Activated naive CD8-positive, alpha-beta T cell (primary cell): ENCODE measurements around the gene TNNI3K.

Source experiments
- H3K27ac Mint-ChIP-seq: one replicate; pipeline ENCODE4 v1.8.0; 2021; ENCODE audit warnings: mixed read lengths
- H3K27me3 Mint-ChIP-seq: one replicate; pipeline ENCODE4 v1.8.0; 2021; ENCODE audit warnings: mixed read lengths
- H3K36me3 Mint-ChIP-seq: one replicate; pipeline ENCODE4 v1.8.0; 2021; ENCODE audit warnings: mixed read lengths
- H3K4me1 Mint-ChIP-seq: one replicate; pipeline ENCODE4 v1.8.0; 2021; ENCODE audit warnings: low read depth, mixed read lengths
- H3K4me3 Mint-ChIP-seq: one replicate; pipeline ENCODE4 v1.8.0; 2021; ENCODE audit warnings: mild to moderate bottlenecking, mixed read lengths
- H3K9me3 Mint-ChIP-seq: one replicate; pipeline ENCODE4 v1.8.0; 2021; ENCODE audit warnings: low read depth, mixed read lengths

The TNNI3K gene

GRCh38 chr1:74396462-74396861 lies 161.3 kb downstream of the TNNI3K start:
- no peaks in the 10 kb centered on the region for H3K27me3 Mint-ChIP-seq
- H3K27ac Mint-ChIP-seq = no peak overlapping the region
- no peak overlapping the region for H3K4me3 Mint-ChIP-seq
- H3K4me1 Mint-ChIP-seq = no peaks in the 10 kb centered on the region
- H3K36me3 Mint-ChIP-seq = no peaks in the 10 kb centered on the region
- H3K9me3 Mint-ChIP-seq = no peaks in the 10 kb centered on the region

GRCh38 chr1:74396933-74397332 lies 161.7 kb downstream of the TNNI3K start:
- Mint-ChIP-seq H3K4me1 (no peaks in the 10 kb centered on the region), H3K27me3 (no peaks in the 10 kb centered on the region), H3K9me3 (no peaks in the 10 kb centered on the region), H3K36me3 (no peaks in the 10 kb centered on the region), H3K4me3 (no peak overlapping the region), H3K27ac (no peak overlapping the region)

GRCh38 chr1:74399249-74399648 lies 164.1 kb downstream of the TNNI3K start:
- Mint-ChIP-seq H3K36me3 (no peaks in the 10 kb centered on the region), H3K4me3 (no peak overlapping the region), H3K27me3 (no peaks in the 10 kb centered on the region), H3K4me1 (no peaks in the 10 kb centered on the region), H3K27ac (no peak overlapping the region), H3K9me3 (no peaks in the 10 kb centered on the region)

- Mint-ChIP-seq H3K36me3 (no peaks in the 10 kb centered on the region), H3K27me3 (no peaks in the 10 kb centered on the region), H3K9me3 (no peaks in the 10 kb centered on the region), H3K4me3 (no peak overlapping the region), H3K27ac (no peak overlapping the region), H3K4me1 (no peaks in the 10 kb centered on the region)
Observed at GRCh38 chr1:74402873-74403272, 167.7 kb downstream of the TNNI3K start.

- Mint-ChIP-seq H3K4me3 (no peak overlapping the region), H3K36me3 (no peaks in the 10 kb centered on the region), H3K27me3 (no peaks in the 10 kb centered on the region), H3K9me3 (no peaks in the 10 kb centered on the region), H3K4me1 (no peaks in the 10 kb centered on the region), H3K27ac (no peak overlapping the region)
Observed at GRCh38 chr1:74403606-74404005, 168.4 kb downstream of the TNNI3K start.

GRCh38 chr1:74406759-74407158 lies 171.6 kb downstream of the TNNI3K start:
- H3K27me3 Mint-ChIP-seq = peaks cover 3% of the 10 kb centered on the region
- H3K36me3 Mint-ChIP-seq = no peaks in the 10 kb centered on the region

GRCh38 chr1:74407902-74408301 lies 172.7 kb downstream of the TNNI3K start:
- Mint-ChIP-seq H3K36me3 (no peaks in the 10 kb centered on the region), H3K4me1 (no peaks in the 10 kb centered on the region), H3K4me3 (no peak overlapping the region), H3K27ac (no peak overlapping the region), H3K9me3 (no peaks in the 10 kb centered on the region), H3K27me3 (peaks cover 5% of the 10 kb centered on the region)

More at GRCh38 chr1:74406759-74407158, 171.6 kb downstream of the TNNI3K start:
- H3K4me3 Mint-ChIP-seq = no peak overlapping the region
- H3K4me1 Mint-ChIP-seq = no peaks in the 10 kb centered on the region
- no peaks in the 10 kb centered on the region for H3K9me3 Mint-ChIP-seq
- no peak overlapping the region for H3K27ac Mint-ChIP-seq

- no peak overlapping the region for H3K27ac Mint-ChIP-seq
- no peaks in the 10 kb centered on the region for H3K9me3 Mint-ChIP-seq
- peaks cover 5% of the 10 kb centered on the region for H3K27me3 Mint-ChIP-seq
- no peak overlapping the region for H3K4me3 Mint-ChIP-seq
- no peaks in the 10 kb centered on the region for H3K36me3 Mint-ChIP-seq
- H3K4me1 Mint-ChIP-seq = no peaks in the 10 kb centered on the region
Observed at GRCh38 chr1:74412244-74412643, 177.1 kb downstream of the TNNI3K start.

GRCh38 chr1:74415935-74416334 lies 180.7 kb downstream of the TNNI3K start:
- Mint-ChIP-seq H3K4me3 (no peak overlapping the region), H3K27ac (no peak overlapping the region), H3K36me3 (no peaks in the 10 kb centered on the region), H3K27me3 (peaks cover 5% of the 10 kb centered on the region), H3K9me3 (no peaks in the 10 kb centered on the region), H3K4me1 (no peaks in the 10 kb centered on the region)

GRCh38 chr1:74419611-74420010 lies 184.4 kb downstream of the TNNI3K start:
- H3K36me3 Mint-ChIP-seq = no peaks in the 10 kb centered on the region
- no peaks in the 10 kb centered on the region for H3K4me1 Mint-ChIP-seq
- H3K4me3 Mint-ChIP-seq = no peak overlapping the region
- no peaks in the 10 kb centered on the region for H3K9me3 Mint-ChIP-seq
- H3K27me3 Mint-ChIP-seq = peaks cover 4% of the 10 kb centered on the region
- no peak overlapping the region for H3K27ac Mint-ChIP-seq

GRCh38 chr1:74420467-74420866 lies 185.3 kb downstream of the TNNI3K start:
- Mint-ChIP-seq H3K4me3 (no peak overlapping the region), H3K4me1 (no peaks in the 10 kb centered on the region), H3K27ac (no peak overlapping the region), H3K36me3 (no peaks in the 10 kb centered on the region), H3K9me3 (no peaks in the 10 kb centered on the region), H3K27me3 (peaks cover 6% of the 10 kb centered on the region)

- no peak overlapping the region for H3K27ac Mint-ChIP-seq
- peaks cover 6% of the 10 kb centered on the region for H3K27me3 Mint-ChIP-seq
- no peak overlapping the region for H3K4me3 Mint-ChIP-seq
- no peaks in the 10 kb centered on the region for H3K36me3 Mint-ChIP-seq
- no peaks in the 10 kb centered on the region for H3K4me1 Mint-ChIP-seq
- no peaks in the 10 kb centered on the region for H3K9me3 Mint-ChIP-seq
Observed at GRCh38 chr1:74422421-74423292, 187.5 kb downstream of the TNNI3K start.

- H3K27me3 Mint-ChIP-seq = peaks cover 6% of the 10 kb centered on the region
- no peaks in the 10 kb centered on the region for H3K36me3 Mint-ChIP-seq
Observed at GRCh38 chr1:74423471-74423870, 188.3 kb downstream of the TNNI3K start.

GRCh38 chr1:74425676-74426075 lies 190.5 kb downstream of the TNNI3K start:
- Mint-ChIP-seq H3K36me3 (no peaks in the 10 kb centered on the region), H3K27ac (no peak overlapping the region), H3K27me3 (peaks cover 6% of the 10 kb centered on the region), H3K4me3 (no peak overlapping the region), H3K4me1 (no peaks in the 10 kb centered on the region), H3K9me3 (no peaks in the 10 kb centered on the region)

More at GRCh38 chr1:74423471-74423870, 188.3 kb downstream of the TNNI3K start:
- no peak overlapping the region for H3K4me3 Mint-ChIP-seq
- no peak overlapping the region for H3K27ac Mint-ChIP-seq
- no peaks in the 10 kb centered on the region for H3K4me1 Mint-ChIP-seq
- H3K9me3 Mint-ChIP-seq = no peaks in the 10 kb centered on the region

GRCh38 chr1:74426208-74426937 lies 191.2 kb downstream of the TNNI3K start:
- H3K4me3 Mint-ChIP-seq = no peak overlapping the region
- H3K4me1 Mint-ChIP-seq = no peaks in the 10 kb centered on the region
- H3K27me3 Mint-ChIP-seq = peaks cover 6% of the 10 kb centered on the region
- H3K9me3 Mint-ChIP-seq = no peaks in the 10 kb centered on the region
- H3K36me3 Mint-ChIP-seq = no peaks in the 10 kb centered on the region
- H3K27ac Mint-ChIP-seq = no peak overlapping the region
